Measurements from ENCODE around the gene PCID2. TPM values are rescaled to one million over a fixed set of nuclear protein-coding genes. Genes with fewer than 3 reads are reported as not detected.

Gene PCID2
- total RNA-seq, 1 donor from 2014 or later, result 61.1 TPM

GRCh38 chr13:113216254-113217048 is 8.0 kb upstream of the PCID2 start:
- Histone ChIP-seq H3K4me3 (ENCODE audit: low read depth, low read length) (no peak overlapping the region), H3K36me3 (ENCODE audit: control insufficient read depth, insufficient read depth, low read length) (peaks cover 11% of the 10 kb centered on the region), H3K27me3 (ENCODE audit: control insufficient read depth, insufficient read depth, low read length) (no peaks in the 10 kb centered on the region)
- DNase-seq (ENCODE audit: low read depth), result peak; percentile 75
- TF ChIP-seq CTCF (IDR thresholded peaks at IDR 0.05; ENCODE audit: insufficient read depth, low read length, severe bottlenecking), result no peak
- no peak for FAIRE-seq

DNA sequence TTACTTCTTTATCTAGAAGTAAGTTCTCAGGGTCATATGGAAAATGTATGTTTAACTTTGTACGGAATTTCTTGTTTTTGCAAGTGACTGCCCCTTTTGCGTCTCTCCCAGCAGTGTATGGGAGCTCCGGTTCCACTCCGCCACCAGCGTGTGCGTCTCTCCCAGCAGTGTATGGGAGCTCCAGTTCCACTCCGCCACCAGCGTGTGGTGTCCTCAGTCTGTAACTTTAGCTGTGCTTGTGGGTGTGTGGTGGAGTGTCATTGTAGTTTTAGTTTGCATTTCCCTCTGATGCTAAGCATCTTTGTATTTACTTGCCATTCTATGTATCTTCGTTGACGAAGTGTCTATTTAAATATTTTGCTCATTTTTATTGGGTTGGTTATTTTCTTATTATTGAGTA is 3.3 kb upstream of the PCID2 start:
- no peaks in the 10 kb centered on the region for H3K27me3 ChIP-seq (ENCODE audit: control insufficient read depth, insufficient read depth, low read length)
- FAIRE-seq, result no peak
- H3K4me3 ChIP-seq (ENCODE audit: low read depth, low read length), result no peak overlapping the region
- DNase-seq (ENCODE audit: low read depth), result no peak
- no peak for TF ChIP-seq CTCF (IDR thresholded peaks at IDR 0.05; ENCODE audit: insufficient read depth, low read length, severe bottlenecking)
- peaks cover 3% of the 10 kb centered on the region for H3K36me3 ChIP-seq (ENCODE audit: control insufficient read depth, insufficient read depth, low read length)

DNA sequence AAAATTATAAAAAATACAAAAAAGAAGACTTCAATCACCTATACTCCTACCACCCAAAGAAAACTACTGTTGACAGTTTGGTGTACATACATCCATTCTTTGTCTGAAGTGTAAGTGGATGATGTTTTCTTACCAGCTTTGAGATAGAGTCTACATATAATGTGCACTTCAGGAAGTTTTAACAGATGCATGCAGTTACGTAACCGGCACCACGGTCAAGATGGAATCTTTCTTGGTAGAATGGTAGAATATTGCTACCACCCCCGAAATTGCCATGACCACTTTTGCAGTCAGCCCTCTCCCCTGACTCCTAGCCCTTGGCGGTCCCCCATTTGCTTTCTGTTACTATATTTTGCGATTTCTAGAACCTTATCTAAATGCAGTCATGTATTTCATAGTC is 2.4 kb upstream of the PCID2 start:
- H3K27me3 ChIP-seq (ENCODE audit: control insufficient read depth, insufficient read depth, low read length), result no peaks in the 10 kb centered on the region
- H3K4me3 ChIP-seq (ENCODE audit: low read depth, low read length), result no peak overlapping the region
- DNase-seq (ENCODE audit: low read depth), result no peak
- no peak for TF ChIP-seq CTCF (IDR thresholded peaks at IDR 0.05; ENCODE audit: insufficient read depth, low read length, severe bottlenecking)
- peaks cover 5% of the 10 kb centered on the region for H3K36me3 ChIP-seq (ENCODE audit: control insufficient read depth, insufficient read depth, low read length)
- no peak for FAIRE-seq

DNA sequence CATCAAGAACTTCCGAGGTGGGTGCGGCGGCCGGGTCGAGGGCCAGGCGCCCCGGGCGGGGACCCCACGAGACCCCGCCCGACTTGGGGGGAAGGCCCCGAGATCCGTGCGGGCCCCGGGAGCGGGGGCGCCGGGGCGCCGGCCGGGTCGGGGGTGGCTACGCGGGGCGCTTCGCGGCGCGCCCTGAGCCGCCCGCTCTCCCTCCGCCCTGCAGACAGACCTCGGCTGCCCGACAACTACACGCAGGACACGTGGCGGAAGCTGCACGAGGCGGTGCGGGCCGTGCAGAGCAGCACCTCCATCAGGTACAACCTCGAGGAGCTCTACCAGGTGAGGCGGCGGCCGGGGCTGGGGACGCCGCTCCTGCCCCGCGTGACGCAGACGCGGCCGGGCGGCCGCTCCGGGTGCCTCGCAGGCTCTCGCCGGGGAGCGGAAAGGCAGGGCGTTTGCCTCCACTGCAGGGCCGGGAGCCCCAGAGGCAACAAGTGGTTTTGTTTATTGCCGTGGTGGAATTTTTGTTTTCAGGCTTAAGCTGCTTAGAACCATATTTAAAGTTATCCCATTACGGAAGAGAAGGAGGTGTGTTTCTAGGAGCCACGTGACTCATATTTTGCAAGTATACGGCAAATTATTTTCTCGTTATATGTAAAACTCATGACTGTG is 1.4 kb upstream of the PCID2 start:
- TF ChIP-seq CTCF (IDR thresholded peaks at IDR 0.05; ENCODE audit: insufficient read depth, low read length, severe bottlenecking), result no peak
- H3K36me3 ChIP-seq (ENCODE audit: control insufficient read depth, insufficient read depth, low read length), result peaks cover 5% of the 10 kb centered on the region
- peak; percentile 57 for DNase-seq (ENCODE audit: low read depth)
- no peak for FAIRE-seq
- H3K27me3 ChIP-seq (ENCODE audit: control insufficient read depth, insufficient read depth, low read length), result no peaks in the 10 kb centered on the region
- H3K4me3 ChIP-seq (ENCODE audit: low read depth, low read length), result peak overlapping the region; percentile 85

- peaks cover 5% of the 10 kb centered on the region for H3K36me3 ChIP-seq (ENCODE audit: control insufficient read depth, insufficient read depth, low read length)
- DNase-seq (ENCODE audit: low read depth) (no peak), FAIRE-seq (no peak)
- peak within 1 kb of the TSS; percentile 85 for H3K4me3 ChIP-seq (ENCODE audit: low read depth, low read length)
- no peak for TF ChIP-seq CTCF (IDR thresholded peaks at IDR 0.05; ENCODE audit: insufficient read depth, low read length, severe bottlenecking)
- H3K27me3 ChIP-seq (ENCODE audit: control insufficient read depth, insufficient read depth, low read length), result no peaks in the 10 kb centered on the region
Measured at GRCh38 chr13:113209336-113209758, 878 bp upstream of the PCID2 start, which contains the start of gene CUL4A. Gene CUL4A, plus strand, starts transcription at chr13:113209613. Its CDS starts 15 bp downstream, at chr13:113209628.

All from bronchial epithelial cell (primary cell).